BLaER1 treated with 17β-estradiol and CSF1 and Interleukin-3, amounts not matched to agents 10 nM and 100 nM (cell line): Measurements from ENCODE around the gene ZNF581.

ENCODE experiments used
- H3K27ac ChIP-seq, 11 experiments: shearing (Covaris generic); formaldehyde crosslinking; 2 replicates each; pipeline ENCODE4 v1.8.1; 2022
- H3K27me3 ChIP-seq, 11 experiments: shearing (Covaris generic); formaldehyde crosslinking; 2 replicates each; pipeline ENCODE4 v1.8.1; 2022
- H3K36me3 ChIP-seq, 11 experiments: shearing (Covaris generic); formaldehyde crosslinking; 2 replicates each; pipeline ENCODE4 v1.8.1; 2022
- H3K4me1 ChIP-seq, 10 experiments: shearing (Covaris generic); formaldehyde crosslinking; 2 replicates each; pipeline ENCODE4 v1.8.1; 2022
- H3K4me2 ChIP-seq, 11 experiments: shearing (Covaris generic); formaldehyde crosslinking; 2 replicates each; pipeline ENCODE4 v1.8.1; 2022
- H3K4me3 ChIP-seq, 10 experiments: shearing (Covaris generic); formaldehyde crosslinking; 2 replicates each; pipeline ENCODE4 v1.8.1; 2022
- H3K9ac ChIP-seq, 11 experiments: shearing (Covaris generic); formaldehyde crosslinking; 2 replicates each; pipeline ENCODE4 v1.8.1; 2022
- H3K9me3 ChIP-seq, 11 experiments: shearing (Covaris generic); formaldehyde crosslinking; replicated peaks in 1 of 11; 2 replicates each; pipeline ENCODE4 v1.8.1; 2022
- H4K20me1 ChIP-seq, 11 experiments: shearing (Covaris generic); formaldehyde crosslinking; 2 replicates each; pipeline ENCODE4 v1.8.1; 2022
- Cebpa-rat ChIP-seq, 11 experiments: shearing (Covaris generic); IDR thresholded peaks; 2 replicates each; pipeline ENCODE4 v1.8.1; 2022

ZNF581 gene

GRCh38 chr19:55666343-55667005 lies 23.0 kb downstream of the ZNF581 start:
- no peak overlapping the region for H3K4me3 ChIP-seq
- H3K36me3 ChIP-seq = peaks cover 91 to 99% (median 96%) of the 10 kb centered on the region in 11 experiments
- H4K20me1 ChIP-seq = peaks cover 97 to 100% (median 99%) of the 10 kb centered on the region in 11 experiments
- H3K4me2 ChIP-seq = no peak overlapping the region
- no peak overlapping the region; a peak in 1 of 22 replicates for H3K27ac ChIP-seq
- H3K27me3 ChIP-seq = no peaks in the 10 kb centered on the region
- no peak for TF ChIP-seq Cebpa-rat (IDR thresholded peaks at IDR 0.05)
- peaks cover 15 to 31% (median 20%) of the 10 kb centered on the region in 10 experiments for H3K4me1 ChIP-seq
- 0 out of 22 replicates have a peak overlapping the region, but pooled peaks of 1 of the 11 experiments have one; percentile 26 for H3K9ac ChIP-seq
- no peaks in the 10 kb centered on the region for H3K9me3 ChIP-seq

GRCh38 chr19:55667006-55667381 lies 23.5 kb downstream of the ZNF581 start:
- H4K20me1 ChIP-seq = peaks cover 97 to 100% (median 99%) of the 10 kb centered on the region in 11 experiments
- no peaks in the 10 kb centered on the region for H3K27me3 ChIP-seq
- no peak for TF ChIP-seq Cebpa-rat (IDR thresholded peaks at IDR 0.05)
- peak overlapping the region in 1 of 11 experiments; percentile 26; a peak in 1 of 22 replicates for H3K9ac ChIP-seq
- no peak overlapping the region for H3K4me3 ChIP-seq
- peaks cover 15 to 31% (median 19%) of the 10 kb centered on the region in 10 experiments for H3K4me1 ChIP-seq
- no peak overlapping the region for H3K27ac ChIP-seq
- no peak overlapping the region for H3K4me2 ChIP-seq
- no peaks in the 10 kb centered on the region for H3K9me3 ChIP-seq
- peaks cover 86 to 99% (median 96%) of the 10 kb centered on the region in 11 experiments for H3K36me3 ChIP-seq

- Histone ChIP-seq H3K4me3 (no peak overlapping the region), H3K9me3 (no peaks in the 10 kb centered on the region), H3K4me2 (no peak overlapping the region), H3K9ac (peak overlapping the region in 1 of 11 experiments; percentile 11; a peak in 1 of 22 replicates), H3K27ac (no peak overlapping the region), H3K27me3 (no peaks in the 10 kb centered on the region), H4K20me1 (peaks cover 99 to 100% (median 100%) of the 10 kb centered on the region in 11 experiments), H3K4me1 (peaks cover 19 to 32% (median 24%) of the 10 kb centered on the region in 10 experiments; a peak in 19 of 20 replicates), H3K36me3 (peaks cover 86 to 100% (median 97%) of the 10 kb centered on the region in 11 experiments)
- no peak for TF ChIP-seq Cebpa-rat (IDR thresholded peaks at IDR 0.05)
Measured at GRCh38 chr19:55667511-55667910, 24.1 kb downstream of the ZNF581 start.

GRCh38 chr19:55667958-55668357 lies 24.5 kb downstream of the ZNF581 start:
- Histone ChIP-seq H3K4me2 (no peak overlapping the region), H4K20me1 (peaks cover 99 to 100% (median 100%) of the 10 kb centered on the region in 11 experiments), H3K4me1 (peaks cover 14 to 32% (median 28%) of the 10 kb centered on the region in 10 experiments; a peak in 19 of 20 replicates), H3K27ac (no peak overlapping the region), H3K36me3 (peaks cover 85 to 100% (median 97%) of the 10 kb centered on the region in 11 experiments), H3K9ac (no peak overlapping the region), H3K27me3 (no peaks in the 10 kb centered on the region), H3K9me3 (no peaks in the 10 kb centered on the region), H3K4me3 (no peak overlapping the region)
- TF ChIP-seq Cebpa-rat (IDR thresholded peaks at IDR 0.05) = no peak

- H3K36me3 ChIP-seq = peaks cover 85 to 100% (median 97%) of the 10 kb centered on the region in 11 experiments
Measured at GRCh38 chr19:55668603-55669348, 25.3 kb downstream of the ZNF581 start.

GRCh38 chr19:55669418-55670279 lies 26.2 kb downstream of the ZNF581 start:
- no peak overlapping the region for H3K9ac ChIP-seq
- H3K27ac ChIP-seq = no peak overlapping the region
- peaks cover 91 to 98% (median 97%) of the 10 kb centered on the region in 11 experiments for H4K20me1 ChIP-seq
- no peak overlapping the region for H3K4me3 ChIP-seq
- TF ChIP-seq Cebpa-rat (IDR thresholded peaks at IDR 0.05) = no peak
- no peaks in the 10 kb centered on the region for H3K9me3 ChIP-seq
- H3K36me3 ChIP-seq = peaks cover 76 to 97% (median 94%) of the 10 kb centered on the region in 11 experiments
- H3K4me1 ChIP-seq = peaks cover 18 to 43% (median 39%) of the 10 kb centered on the region in 10 experiments; a peak in 19 of 20 replicates
- H3K27me3 ChIP-seq = no peaks in the 10 kb centered on the region
- H3K4me2 ChIP-seq = 0 out of 22 replicates have a peak overlapping the region, but pooled peaks of 1 of the 11 experiments have one; percentile 9

More at GRCh38 chr19:55668603-55669348, 25.3 kb downstream of the ZNF581 start:
- Histone ChIP-seq H4K20me1 (peaks cover 98 to 100% (median 100%) of the 10 kb centered on the region in 11 experiments), H3K4me2 (no peak overlapping the region), H3K27me3 (no peaks in the 10 kb centered on the region), H3K4me1 (peaks cover 13 to 38% (median 35%) of the 10 kb centered on the region in 10 experiments; a peak in 19 of 20 replicates), H3K27ac (no peak overlapping the region), H3K9me3 (no peaks in the 10 kb centered on the region), H3K9ac (no peak overlapping the region), H3K4me3 (no peak overlapping the region)
- no peak for TF ChIP-seq Cebpa-rat (IDR thresholded peaks at IDR 0.05)

GRCh38 chr19:55670280-55671053 lies 27.0 kb downstream of the ZNF581 start:
- no peak overlapping the region for H3K27ac ChIP-seq
- no peak for TF ChIP-seq Cebpa-rat (IDR thresholded peaks at IDR 0.05)
- peak overlapping the region in 6 of 11 experiments; percentile 6 to 59 (median 10); a peak in 6 of 22 replicates for H3K4me2 ChIP-seq
- peaks cover 69 to 90% (median 87%) of the 10 kb centered on the region in 11 experiments for H3K36me3 ChIP-seq
- H3K4me1 ChIP-seq = peaks cover 18 to 44% (median 39%) of the 10 kb centered on the region in 10 experiments; a peak in 19 of 20 replicates
- no peak overlapping the region for H3K9ac ChIP-seq
- H3K27me3 ChIP-seq = no peaks in the 10 kb centered on the region
- H3K4me3 ChIP-seq = no peak overlapping the region
- H4K20me1 ChIP-seq = peaks cover 83 to 96% (median 90%) of the 10 kb centered on the region in 11 experiments
- no peaks in the 10 kb centered on the region for H3K9me3 ChIP-seq

- Histone ChIP-seq H3K4me3 (no peak overlapping the region), H3K9me3 (no peaks in the 10 kb centered on the region), H3K4me1 (peaks cover 18 to 47% (median 43%) of the 10 kb centered on the region in 10 experiments; a peak in 19 of 20 replicates), H3K27me3 (no peaks in the 10 kb centered on the region), H3K27ac (no peak overlapping the region), H3K36me3 (peaks cover 64 to 85% (median 81%) of the 10 kb centered on the region in 11 experiments), H3K4me2 (peak overlapping the region in 6 of 11 experiments; percentile 6 to 74 (median 16); a peak in 6 of 22 replicates), H4K20me1 (peaks cover 78 to 96% (median 86%) of the 10 kb centered on the region in 11 experiments), H3K9ac (0 out of 22 replicates have a peak overlapping the region, but pooled peaks of 1 of the 11 experiments have one; percentile 26)
- no peak for TF ChIP-seq Cebpa-rat (IDR thresholded peaks at IDR 0.05)
Measured at GRCh38 chr19:55671054-55671378, 27.6 kb downstream of the ZNF581 start.
